Stimulated activated naive CD8-positive, alpha-beta T cell treated with anti-CD3 and anti-CD28 coated beads, Interleukin-15, Interleukin-2, amounts not matched to agents 100 U/mL and 50 U/mL, for 24 hours (primary cell): ENCODE measurements around the gene HRAS.

Experiments used
- ATAC-seq: fragments of 150-1000 bp; cut with Tn5 transposase; one replicate; pipeline ENCODE4 v1.10.0; 2021
- DNase-seq: peaks from one replicate; pipeline ENCODE4 v3.0.0; 2021

Gene HRAS

DNA sequence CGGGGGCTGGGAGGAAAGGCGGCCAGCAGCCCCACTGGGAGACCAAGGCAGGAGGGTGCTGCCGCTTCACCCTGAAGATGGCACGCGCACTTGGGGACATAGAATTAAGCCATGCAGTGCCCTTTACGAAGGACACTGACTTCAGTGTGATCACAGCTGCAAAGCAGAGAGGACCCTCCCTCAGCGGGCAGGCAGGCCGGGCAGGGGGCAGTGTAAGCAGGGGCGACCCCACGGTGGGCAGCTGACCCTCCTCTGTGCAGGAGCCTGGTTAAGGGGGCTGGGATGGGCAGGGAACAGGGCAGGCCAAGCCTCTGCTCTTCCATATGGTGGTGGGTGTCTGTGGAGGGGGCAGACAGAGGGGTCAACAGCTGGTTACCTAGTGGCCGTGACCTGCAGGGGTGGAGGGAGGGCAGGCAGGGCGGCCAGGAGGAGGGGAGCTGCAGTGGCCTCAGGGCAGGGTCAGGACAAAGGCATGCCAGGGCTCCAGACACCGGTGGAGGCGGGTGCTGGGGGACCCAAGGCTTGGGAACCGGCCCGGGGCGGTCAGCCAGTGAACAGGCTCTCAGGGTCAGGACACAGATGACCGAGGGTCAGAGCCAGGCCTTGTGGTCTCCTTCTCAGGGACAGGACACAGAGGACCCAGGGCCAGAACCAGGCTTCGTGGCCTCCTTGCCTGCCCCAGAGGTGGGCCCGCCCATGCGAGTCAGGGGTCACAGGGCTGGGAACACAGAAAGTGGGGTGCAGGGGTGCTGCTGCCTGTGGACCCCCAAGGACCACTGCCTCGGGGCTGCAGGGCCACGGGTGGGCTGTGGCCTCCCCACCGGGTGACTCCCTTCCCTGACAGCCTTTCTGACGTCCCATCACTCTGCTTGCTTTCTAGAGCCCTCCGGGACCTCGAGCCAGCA is 18.0 kb upstream of the HRAS start:
- DNase-seq (no peak), ATAC-seq (no peak)

DNA sequence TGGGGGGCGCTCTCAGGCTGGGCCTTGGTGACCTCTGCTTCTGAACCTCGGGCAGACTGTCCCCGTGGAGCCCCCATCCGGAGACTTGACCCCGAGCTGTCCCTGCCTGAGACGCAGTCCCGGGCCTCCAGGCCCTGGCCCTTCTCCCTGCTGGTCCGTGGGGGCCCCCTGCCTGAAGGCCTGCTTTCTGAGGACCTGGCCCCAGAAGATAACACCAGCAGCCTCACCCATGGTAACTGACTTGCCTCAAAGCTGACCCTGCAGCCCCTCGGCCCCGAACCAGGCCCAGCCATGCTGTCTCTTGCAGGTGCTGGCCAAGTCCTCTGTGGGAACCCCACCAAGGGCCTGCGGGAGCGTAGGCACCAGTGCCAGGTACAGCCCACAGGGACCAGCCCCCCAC is 16.2 kb upstream of the HRAS start:
- ATAC-seq (no peak), DNase-seq (no peak)

DNA sequence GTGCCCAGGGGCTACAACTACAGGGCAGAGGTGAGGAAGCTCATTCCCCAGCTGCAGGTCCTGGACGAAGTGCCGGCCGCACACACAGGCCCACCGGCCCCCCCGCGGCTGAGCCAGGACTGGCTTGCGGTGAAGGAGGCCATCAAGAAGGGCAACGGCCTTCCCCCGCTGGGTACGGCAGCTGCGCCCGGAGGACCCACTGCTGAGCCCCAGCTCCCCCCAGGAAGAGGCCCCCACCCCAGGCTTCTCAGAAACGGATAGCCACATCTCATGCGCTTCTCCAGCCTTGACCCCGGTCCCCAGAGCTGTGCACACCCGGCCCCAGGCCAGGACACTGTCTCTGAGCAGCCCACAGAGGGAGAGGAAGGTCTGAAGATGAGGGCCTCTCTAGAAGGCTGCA is 15.8 kb upstream of the HRAS start:
- DNase-seq (no peak), ATAC-seq (no peak)

DNA sequence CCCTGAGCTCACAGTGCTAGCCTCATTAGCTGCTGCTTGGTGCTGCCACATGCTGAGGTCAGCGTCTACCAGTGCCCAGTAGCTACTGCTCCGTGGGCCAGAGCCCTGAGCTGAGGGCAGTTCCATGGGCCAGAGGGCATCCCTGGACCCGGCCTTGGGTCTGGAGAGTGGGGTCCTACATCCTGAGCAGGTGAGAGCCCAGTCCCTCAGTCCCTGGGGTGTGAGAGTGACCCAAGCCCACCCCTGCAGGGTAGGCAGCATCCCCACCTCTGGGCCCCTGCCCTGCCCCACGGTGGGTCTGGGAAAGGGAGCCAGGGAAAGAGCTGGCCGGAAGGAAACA is 15.3 kb upstream of the HRAS start:
- no peak for ATAC-seq
- DNase-seq, result no peak

DNA sequence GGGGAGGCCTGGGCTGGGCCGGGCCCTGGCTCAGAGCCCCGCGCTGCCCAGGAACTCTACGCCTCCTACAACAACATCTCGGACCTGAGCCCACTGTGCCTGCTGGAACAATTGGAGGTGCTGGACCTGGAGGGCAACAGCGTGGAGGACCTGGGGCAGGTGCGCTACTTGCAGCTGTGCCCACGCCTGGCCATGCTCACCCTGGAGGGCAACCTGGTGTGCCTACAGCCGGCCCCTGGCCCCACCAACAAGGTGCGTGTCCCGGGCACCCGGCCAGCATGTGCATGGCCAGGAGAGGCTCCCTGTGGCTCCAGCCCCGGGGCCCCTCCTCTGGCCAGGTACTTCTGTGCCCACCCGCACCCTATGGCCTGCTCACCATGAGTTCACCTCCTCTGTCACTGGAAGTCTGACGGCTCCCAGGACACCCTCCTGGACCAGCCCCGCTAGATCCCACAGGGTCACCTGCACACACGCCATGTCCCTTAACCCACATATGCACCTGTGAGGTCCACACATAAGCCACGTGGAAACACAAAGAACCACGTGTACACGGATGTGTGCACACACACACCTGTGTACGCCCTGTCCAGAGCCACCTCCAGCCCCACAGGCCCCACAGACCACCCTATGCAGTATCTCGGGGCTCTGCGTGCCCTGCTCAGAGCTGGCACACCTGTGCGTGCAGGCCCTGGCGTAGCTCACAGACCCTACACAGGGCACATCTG is 14.8 kb upstream of the HRAS start:
- DNase-seq (no peak), ATAC-seq (no peak)

DNA sequence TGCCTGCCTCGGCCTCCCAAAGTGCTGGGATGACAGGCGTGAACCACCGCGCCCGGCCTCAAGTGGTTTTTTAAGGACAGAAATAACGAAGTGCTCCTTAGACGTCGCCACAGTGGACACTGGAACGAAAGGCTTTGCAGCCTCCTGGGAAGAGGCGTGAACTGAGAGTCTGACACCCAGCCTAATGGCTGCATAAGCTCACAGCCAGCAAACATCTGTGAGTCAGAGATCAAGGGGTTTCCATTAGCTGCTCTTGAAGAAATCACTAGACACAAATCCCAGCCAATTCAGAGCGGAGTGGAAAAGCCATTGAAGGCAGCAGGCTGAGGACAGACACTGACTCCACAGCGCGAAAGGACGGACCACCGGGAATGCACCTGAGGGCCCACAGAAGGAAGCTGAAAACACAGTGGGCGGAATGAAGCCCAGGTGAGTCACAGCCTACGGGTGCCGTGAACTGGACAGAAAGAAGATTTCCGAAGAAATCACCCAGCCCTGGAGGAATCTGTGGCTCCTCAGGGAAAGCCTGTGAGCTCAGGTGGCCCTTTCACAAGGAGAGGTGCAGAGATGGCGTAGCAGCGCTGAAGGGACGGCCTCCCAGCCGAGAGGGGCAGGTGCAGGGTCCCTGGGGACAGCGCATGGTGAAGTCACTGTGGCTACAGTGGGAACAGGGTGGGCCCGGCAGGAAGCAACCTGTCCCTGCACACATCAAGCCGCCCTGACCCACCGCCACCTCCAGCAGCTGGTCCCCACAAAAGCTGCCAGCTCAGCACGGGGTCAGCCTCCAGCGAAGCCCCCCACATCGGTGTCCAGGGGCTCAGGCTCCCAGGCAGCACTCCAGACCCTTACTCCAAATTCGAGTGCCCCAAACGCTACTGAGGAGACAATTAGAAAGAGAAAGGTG is 13.6 kb upstream of the HRAS start:
- ATAC-seq, result no peak
- no peak for DNase-seq

DNA sequence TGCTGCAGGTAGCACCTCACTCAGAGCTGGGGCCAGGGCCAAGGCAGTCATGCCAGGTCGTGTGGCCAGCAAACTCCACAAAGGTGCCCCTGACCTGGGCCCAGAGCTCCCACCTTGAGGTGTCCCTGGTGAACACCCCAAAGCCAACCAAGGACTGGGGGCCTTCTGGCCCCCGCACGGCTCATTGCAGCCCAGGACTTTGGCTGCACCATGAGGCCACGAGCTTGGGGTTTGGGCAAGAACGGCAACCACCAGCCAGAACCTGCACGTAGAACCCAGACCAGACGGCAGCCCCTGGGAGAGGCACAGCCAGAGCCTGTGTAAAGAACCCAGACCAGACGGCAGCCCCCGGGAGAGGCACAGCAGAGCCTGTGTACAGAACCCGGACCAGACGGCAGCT is 9.8 kb upstream of the HRAS start:
- DNase-seq (no peak), ATAC-seq (no peak)

DNA sequence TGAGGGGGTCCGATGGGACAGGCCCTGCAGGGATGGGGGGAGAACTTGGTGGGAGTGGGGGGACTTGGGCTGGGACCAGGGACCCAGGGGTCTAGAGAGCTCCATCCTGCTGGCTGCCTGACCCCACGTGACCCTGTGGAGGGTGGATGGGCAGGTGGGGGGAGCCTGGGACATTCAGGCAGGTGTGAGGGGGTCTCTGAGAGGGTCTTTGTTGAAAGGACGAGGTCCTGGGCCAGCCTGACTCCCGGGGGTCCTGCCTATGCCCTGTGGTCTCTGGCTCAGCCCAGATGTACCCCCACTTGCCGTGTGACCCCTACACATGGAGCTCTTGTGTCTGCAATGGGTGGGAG is 9.4 kb upstream of the HRAS start:
- no peak for ATAC-seq
- DNase-seq, result no peak

DNA sequence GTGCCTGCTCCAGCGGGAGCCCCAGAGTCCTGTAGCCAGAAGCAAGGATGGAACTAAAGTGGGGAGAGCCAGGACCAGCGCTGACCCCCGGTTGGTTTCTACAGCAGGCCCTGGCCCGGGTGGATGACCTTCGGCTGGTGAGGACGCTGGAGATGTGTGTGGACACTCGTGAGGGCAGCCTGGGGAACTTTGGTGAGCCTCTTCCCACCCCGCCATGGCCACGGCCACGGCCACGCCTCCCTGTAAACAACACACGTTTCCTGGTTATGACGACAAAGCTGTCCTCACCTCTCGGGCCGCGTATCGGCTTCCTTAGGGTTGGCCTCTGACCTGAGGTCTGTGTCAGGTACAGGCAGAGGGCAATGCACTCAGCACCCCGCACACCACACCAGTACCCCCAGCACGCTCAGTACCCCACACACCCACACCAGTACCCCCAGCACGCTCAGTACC is 6.1 kb upstream of the HRAS start:
- no peak for ATAC-seq
- DNase-seq, result no peak

DNA sequence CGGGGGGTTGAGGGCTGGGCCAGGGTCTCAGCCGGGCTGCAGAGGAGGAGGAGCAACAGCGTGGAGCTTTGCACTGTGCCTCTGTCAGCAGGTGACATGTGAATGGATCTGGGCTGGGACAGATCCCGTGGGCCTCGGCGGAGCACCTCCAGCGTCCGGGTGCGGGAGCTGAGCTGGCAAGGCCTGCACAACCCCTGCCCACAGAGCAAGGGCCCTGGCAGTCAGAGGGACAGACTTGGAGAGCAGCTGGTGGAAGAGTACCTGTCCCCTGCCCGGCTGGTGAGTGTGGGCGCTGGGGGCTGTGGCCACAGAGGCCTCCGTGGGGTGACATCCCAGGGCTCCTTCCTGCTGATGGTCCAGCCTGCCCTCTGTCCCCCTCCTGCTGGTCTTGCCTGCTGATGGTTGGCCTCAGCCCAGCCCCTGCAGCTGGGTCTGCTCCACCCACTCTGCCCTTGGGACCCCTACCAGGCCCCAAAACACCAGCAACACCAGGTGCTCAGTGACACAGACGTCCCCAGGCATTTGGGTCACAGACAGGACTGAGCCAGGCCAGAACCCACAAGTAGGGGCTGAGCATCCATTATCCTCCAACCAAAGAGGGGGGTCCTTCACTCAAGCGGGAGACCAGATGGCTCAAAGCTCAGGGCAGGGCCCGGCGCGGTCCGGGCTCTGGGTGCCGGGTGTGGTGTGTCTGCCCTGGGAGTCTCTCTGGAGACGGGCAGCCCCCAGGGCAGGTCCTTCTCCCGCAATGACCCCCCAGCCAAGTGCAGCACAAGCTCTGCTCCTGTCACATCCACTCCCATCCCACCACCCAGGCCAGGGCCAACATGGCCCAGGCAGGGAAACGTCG is 5.4 kb upstream of the HRAS start:
- ATAC-seq, result no peak
- DNase-seq, result no peak

DNA sequence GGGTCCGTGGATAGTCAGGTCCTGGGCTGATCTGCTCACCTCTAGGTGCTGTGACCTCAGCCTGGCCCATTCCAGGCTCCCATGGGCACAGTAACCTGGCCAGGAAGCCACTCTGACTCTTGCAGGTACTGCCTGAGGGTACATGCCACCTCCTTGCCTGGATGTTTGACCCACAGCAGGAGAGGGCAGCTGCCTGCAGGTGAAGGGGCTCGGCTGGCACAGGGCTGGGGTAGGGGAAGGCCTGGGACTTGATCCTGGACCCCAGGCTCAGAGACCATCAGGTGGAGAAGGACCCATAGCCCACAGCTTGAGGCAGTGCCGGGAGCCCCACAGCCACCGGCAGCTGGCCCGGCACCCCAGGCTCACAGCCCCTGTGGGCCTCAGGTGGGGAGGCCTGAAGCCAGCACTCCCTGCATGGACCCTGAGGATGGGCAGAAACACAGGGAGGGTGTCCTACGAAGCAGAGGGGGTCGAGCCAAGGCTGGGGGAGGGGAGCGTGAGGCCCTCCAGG is 4.7 kb upstream of the HRAS start:
- DNase-seq, result no peak

DNA sequence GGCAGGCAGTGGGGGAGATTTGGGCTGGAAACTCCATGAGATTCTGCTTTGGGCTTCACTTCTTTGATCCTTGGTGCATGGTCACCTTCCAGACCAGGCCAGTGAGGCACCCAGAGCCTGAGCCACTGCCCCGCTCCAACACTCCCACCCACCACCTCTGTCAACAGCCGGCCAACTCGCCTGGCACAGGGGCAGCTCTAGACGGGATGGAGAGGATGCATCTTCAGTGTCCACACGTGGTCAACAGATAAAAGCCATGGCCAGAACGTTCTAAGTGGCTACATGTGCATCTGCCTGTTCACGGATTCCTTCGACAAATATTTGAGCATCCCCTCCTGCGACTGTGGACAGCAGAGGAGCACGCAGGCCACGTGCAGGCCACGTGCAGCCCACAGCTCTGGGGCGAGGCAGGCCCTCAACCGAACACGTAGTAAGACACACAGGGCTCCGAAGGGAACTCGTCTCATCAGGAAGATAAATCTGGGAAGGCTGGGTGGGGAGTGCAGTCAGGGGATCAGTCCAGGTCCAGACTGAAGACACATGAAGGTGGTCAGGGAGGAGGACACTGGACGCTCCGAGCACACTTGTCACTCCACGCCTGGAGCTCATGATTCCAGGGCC is 3.2 kb upstream of the HRAS start:
- no peak for DNase-seq

More for the DNA sequence above, 4.7 kb upstream of the HRAS start:
- ATAC-seq, result no peak

DNA sequence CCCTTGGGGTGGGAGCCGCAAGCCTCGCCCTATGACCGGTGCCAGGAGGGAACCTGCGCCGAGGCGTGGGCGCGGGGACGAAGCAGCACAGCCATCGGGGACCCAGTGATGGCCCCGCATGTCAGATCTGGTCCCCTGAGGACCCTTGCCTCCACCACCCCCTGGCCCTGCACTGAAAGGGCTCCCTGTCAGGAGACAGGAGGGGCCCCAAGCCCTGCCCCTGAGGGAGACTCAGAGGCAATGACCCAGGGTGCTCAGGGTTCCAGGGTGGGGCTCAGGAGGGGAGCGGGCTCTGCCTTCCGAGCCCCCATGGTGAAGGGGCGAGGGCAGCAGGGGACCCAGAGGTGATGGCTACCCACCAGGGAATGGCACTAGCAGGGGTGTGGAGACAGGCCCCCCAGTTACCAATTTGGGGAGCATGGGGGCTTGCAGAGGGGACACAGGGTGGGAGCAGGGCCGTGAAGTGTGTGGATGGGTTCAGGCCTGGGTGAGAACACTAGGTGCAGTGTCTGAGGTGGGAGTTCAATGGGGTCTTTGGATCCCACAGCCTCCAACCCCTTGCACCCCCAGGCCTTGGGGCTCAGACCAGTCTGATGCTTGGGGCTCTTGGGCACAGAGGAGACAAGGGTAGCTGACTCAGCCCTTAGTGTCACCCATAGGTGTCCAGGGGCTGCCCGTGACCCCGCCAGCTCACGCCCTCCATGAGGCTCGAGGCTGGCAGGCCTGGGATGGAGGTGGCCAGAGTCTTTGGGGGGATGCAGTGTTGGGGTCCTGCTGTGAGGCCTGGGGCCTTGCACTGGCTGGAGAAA is 2.5 kb upstream of the HRAS start:
- ATAC-seq (no peak), DNase-seq (no peak)

More for the DNA sequence above, 3.2 kb upstream of the HRAS start:
- no peak for ATAC-seq

DNA sequence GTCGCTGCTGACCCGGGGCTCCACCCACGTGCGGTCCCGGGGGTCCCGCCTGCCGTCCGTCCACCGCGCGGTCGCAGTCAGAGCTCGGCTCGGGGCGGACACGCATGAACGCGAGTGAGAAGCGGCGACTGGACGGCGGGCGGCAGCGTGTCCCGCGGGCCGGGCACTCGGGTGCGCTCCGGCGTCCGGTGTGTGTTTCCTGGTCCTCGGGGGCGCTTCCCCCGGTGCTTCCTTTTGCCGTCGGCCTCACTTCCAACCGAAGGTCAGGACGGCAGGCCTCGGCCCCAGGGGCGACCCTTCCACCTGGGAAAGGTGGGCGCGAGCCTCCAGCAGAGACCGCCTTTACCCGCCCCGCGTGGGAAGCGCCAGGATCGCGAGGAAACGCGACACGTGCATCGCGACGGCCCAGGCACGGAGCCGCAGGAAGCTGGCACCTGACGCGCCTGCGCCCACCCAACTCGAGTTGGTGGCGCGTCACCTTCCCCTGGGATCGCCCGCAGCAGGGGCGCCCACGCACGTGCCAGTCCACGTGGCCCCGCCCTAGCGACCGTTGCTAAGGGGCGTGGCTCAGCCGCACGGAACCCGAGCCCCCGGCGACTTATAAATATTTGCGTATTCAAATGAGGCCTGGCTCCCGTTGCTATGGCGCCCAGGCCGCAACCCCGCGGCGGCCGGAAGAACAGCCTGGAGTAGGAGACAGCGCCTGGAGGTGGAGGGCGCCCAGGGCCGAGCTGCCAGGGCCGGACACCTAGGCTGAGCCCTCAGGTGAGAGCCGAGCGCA is 1.7 kb upstream of the HRAS start, which contains the start of gene LRRC56:
LRRC56 (plus strand) TSS at position 687 of the 781 bp plus-strand sequence. CDS start 3,158 bp downstream, outside the sequence.
- ATAC-seq, result peak; percentile 45

DNA sequence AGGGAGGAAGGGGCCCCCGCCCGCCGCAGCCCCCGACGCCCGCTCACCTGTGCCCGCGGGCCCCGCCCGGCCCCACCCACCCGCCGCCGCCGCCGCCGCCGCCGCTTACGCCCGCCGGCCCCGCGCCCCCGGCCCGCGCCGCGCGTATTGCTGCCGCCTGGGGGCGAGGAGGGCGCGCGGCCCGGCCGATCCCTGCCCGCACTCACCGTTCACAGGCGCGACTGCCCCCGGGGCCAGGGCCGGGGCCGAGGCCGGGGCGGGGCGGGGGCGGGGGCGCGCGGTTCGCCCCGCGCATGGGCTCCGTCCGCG is 212 bp downstream of the HRAS start:
- DNase-seq (no peak), ATAC-seq (peak; percentile 3)

More for the DNA sequence above, 1.7 kb upstream of the HRAS start, which contains the start of gene LRRC56:
- peak; percentile 94 for DNase-seq

DNA sequence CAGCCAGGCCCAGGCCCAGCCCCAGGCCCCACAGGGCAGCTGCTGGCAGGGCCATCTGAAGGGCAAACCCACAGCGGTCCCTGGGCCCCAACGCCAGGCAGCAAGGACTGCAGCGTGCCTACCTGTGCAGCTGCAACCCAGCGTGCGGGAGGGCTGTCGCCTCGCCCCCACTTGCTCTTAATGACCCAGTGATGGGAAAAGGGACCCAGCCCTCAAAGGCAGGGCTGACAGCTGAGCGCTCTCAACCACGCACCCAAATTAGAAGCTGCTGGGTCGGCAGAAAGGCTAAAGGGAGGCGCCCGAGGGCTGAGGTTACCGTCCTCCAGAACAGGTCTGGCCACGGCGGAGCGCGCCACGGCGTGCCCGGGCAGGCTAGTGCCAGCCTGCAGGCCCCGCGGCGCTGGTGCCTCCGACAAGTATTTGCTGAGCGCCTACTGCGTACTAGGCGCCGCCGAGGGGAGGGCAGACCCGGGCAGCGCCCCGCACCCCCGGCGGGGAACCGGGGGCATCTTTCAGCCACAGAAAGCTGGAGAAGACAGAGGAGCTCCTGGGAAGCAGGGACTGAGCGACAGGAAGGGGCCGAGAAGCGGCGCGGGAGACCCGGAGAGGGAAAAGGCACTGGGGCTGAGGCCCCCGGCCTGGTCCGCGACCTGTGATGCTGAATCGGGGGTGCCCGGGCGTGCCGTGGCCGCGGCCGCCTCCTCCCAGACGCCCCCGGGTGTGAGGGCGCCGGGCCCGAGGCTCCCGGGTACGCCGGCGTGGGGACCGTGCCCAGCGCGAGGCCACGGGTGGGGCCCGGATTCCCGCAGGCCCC is 773 bp downstream of the HRAS start:
- peak; percentile 48 for DNase-seq
- ATAC-seq, result no peak

DNA sequence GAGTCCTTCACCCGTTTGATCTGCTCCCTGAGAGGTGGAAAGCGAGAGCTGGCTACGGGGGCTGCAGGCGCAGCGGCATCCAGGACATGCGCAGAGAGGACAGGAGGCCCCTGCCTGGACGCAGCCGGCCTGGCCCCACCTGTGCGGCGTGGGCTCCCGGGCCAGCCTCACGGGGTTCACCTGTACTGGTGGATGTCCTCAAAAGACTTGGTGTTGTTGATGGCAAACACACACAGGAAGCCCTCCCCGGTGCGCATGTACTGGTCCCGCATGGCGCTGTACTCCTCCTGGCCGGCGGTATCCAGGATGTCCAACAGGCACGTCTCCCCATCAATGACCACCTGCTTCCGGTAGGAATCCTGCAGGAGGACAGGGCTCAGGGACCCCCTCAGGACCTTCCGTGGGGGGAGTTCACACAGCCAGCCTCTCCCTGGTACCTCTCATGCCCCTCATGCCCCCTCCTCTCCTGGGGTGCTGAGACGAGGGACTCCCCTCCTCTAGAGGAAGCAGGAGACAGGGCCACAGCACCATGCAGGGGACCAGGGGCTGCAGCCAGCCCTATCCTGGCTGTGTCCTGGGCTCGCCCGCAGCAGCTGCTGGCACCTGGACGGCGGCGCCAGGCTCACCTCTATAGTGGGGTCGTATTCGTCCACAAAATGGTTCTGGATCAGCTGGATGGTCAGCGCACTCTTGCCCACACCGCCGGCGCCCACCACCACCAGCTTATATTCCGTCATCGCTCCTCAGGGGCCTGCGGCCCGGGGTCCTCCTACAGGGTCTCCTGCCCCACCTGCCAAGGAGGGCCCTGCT is 1.6 kb downstream of the HRAS start:
- ATAC-seq (no peak), DNase-seq (no peak)
